CD4-positive, alpha-beta T cell treated with Interleukin-12 subunit alpha and Interleukin-12 subunit beta, for 1 hour (primary cell): Measurements from ENCODE around the gene SP4.
"Not testable (repeated sequence)": the region's sequence is repeated elsewhere in the genome, so short reads cannot be mapped to it uniquely, and the experiment has no call there.

Source experiments
- DNase-seq: peaks from one replicate; pipeline ENCODE4 v3.0.0-alpha.2; 2020

SP4 gene

GRCh38 chr7:21532485-21532884, 104.6 kb downstream of the SP4 start:
- DNase-seq: not testable (repeated sequence)

- not testable (repeated sequence) for DNase-seq
These were observed 105.8 kb downstream of the SP4 start for GRCh38 chr7:21533646-21534045.

GRCh38 chr7:21536445-21537118, 108.7 kb downstream of the SP4 start:
- DNase-seq: not testable (repeated sequence)

- DNase-seq: no peak
These were observed 111.1 kb downstream of the SP4 start for GRCh38 chr7:21538936-21539495.

GRCh38 chr7:21542891-21543527, 115.1 kb downstream of the SP4 start, which contains the start of gene DNAH11:
TSS of gene DNAH11 (plus strand) at chr7:21543039. CDS start at chr7:21543246, 207 bp downstream.
- DNase-seq: no peak

GRCh38 chr7:21543528-21544302, 115.8 kb downstream of the SP4 start:
- no peak for DNase-seq

- DNase-seq: no peak
These were observed 116.4 kb downstream of the SP4 start for GRCh38 chr7:21544303-21544656.

GRCh38 chr7:21544715-21545114, 116.8 kb downstream of the SP4 start:
- DNase-seq: no peak

GRCh38 chr7:21547501-21547900, 119.6 kb downstream of the SP4 start:
- no peak for DNase-seq

GRCh38 chr7:21548491-21548890, 120.6 kb downstream of the SP4 start:
- no peak for DNase-seq

GRCh38 chr7:21550076-21550475, 122.2 kb downstream of the SP4 start:
- DNase-seq: no peak

- DNase-seq: no peak
These were observed 123.1 kb downstream of the SP4 start for GRCh38 chr7:21550821-21551531.

GRCh38 chr7:21562385-21562784, 134.5 kb downstream of the SP4 start:
- no peak for DNase-seq
